Sigmoid colon (tissue), 7 donors: Measurements from ENCODE around the gene MT1X. TPM values are rescaled to one million over a fixed set of nuclear protein-coding genes. Genes with fewer than 3 reads are reported as not detected.

Experiments
- DNase-seq: peaks from one replicate; pipeline ENCODE4 v3.0.0-alpha.2; 2019
- H3K27ac ChIP-seq, 4 donors: fragments of 200-600 bp; sonication (generic); one replicate each; pipeline ENCODE4 v1.5.1; 2016 to 2019; ENCODE audit warnings: mild to moderate bottlenecking in 1 of 4
- H3K27me3 ChIP-seq, 3 donors: fragments of 200-600 bp; sonication (generic); one replicate each; pipeline ENCODE4 v1.5.1; 2019; ENCODE audit warnings: mild to moderate bottlenecking in 1 of 3
- H3K36me3 ChIP-seq, 4 donors: fragments of 200-600 bp; sonication (generic); one replicate each; pipeline ENCODE4 v1.5.1; 2016 to 2019
- H3K4me1 ChIP-seq, 4 donors: fragments of 200-600 bp; sonication (generic); one replicate each; pipeline ENCODE4 v1.5.1; 2017 to 2019
- H3K4me3 ChIP-seq, 4 donors: fragments of 200-600 bp; sonication (generic); one replicate each; pipeline ENCODE4 v1.5.1; 2017 to 2019; ENCODE audit warnings: mild to moderate bottlenecking in 2 of 4, moderate library complexity in 1 of 4
- H3K9me3 ChIP-seq, 4 donors: fragments of 200-600 bp in 3 of 4; sonication (generic) in 3 of 4; one replicate each; pipeline versions ENCODE4 v1.5.1 to v1.6.1; 2013 to 2019
- CTCF ChIP-seq, 4 experiments: fragments of 450-650 bp in 3 of 4; fragments of 200-600 bp in 1 of 4; IDR thresholded peaks; one replicate each; pipeline ENCODE4 v1.5.1; 2016 to 2019; ENCODE audit warnings: antibody characterized with exemption in 4 of 4, mild to moderate bottlenecking in 3 of 4, moderate library complexity in 2 of 4
- EP300 ChIP-seq, 4 donors: sonication (generic); formaldehyde crosslinking; IDR thresholded peaks; one replicate each; pipeline ENCODE4 v1.6.1; 2017; ENCODE audit warnings: antibody characterized with exemption in 4 of 4
- POLR2A ChIP-seq, 2 donors: fragments of 450-650 bp; IDR thresholded peaks; one replicate each; pipeline ENCODE4 v1.6.1; 2016; ENCODE audit warnings: antibody characterized with exemption in 2 of 2, mild to moderate bottlenecking in 2 of 2, moderate library complexity in 2 of 2
- POLR2AphosphoS5 ChIP-seq, 4 donors: sonication (generic); formaldehyde crosslinking; IDR thresholded peaks; one replicate each; pipeline ENCODE4 v1.6.1; 2017; ENCODE audit warnings: antibody characterized with exemption in 4 of 4
- WGBS, 2 donors: extraction: QIAGEN DNeasy Blood & Tissue Kit; methylation state at CpG; one replicate each; pipeline ENCODE4 v1.1.7; 2013; 5-methylcytosine and 5-hydroxymethylcytosine counted together
- intact Hi-C: fragments of 100-400 bp; cut with DNase I; formaldehyde crosslinking; loops from one replicate; pipeline ENCODE4 v1.15.1; 2023
- polyA plus RNA-seq, 3 donors: library from polyadenylated mRNA; stranded (reverse); fragments of 200-250 nt; gene quantifications; one replicate each; pipeline ENCODE4 v1.2.3, GENCODE V29; 2013
- total RNA-seq, 4 donors: library from RNA; depleted of rRNA; stranded (reverse); fragments of >200 nt; gene quantifications; one replicate each; pipeline ENCODE4 v1.1.0, GENCODE V29; 2016
- donor health status: healthy with polysubstance abuse.
- donor health status: Bipolar disorder and iron deficiency.
- donor health status: healthy.

MT1X gene
- total and polyA plus RNA-seq, 7 donors: 90.3 to 1,592 (median 414) TPM

GRCh38 chr16:56649820-56650219, 32.5 kb upstream of the MT1X start:
- Histone ChIP-seq H3K4me3 (no peak overlapping the region), H3K36me3 (no peaks in the 10 kb centered on the region), H3K9me3 (no peaks in the 10 kb centered on the region), H3K4me1 (no peaks in the 10 kb centered on the region), H3K27me3 (peaks cover 0 to 55% (median 23%) of the 10 kb centered on the region in 3 donors), H3K27ac (no peak overlapping the region)
- DNase-seq: no peak
- intact Hi-C loops: no loop called here
- WGBS, 2 donors: 39 to 71% methylated on average over 3 of the region's 3 CpGs
- TF ChIP-seq POLR2AphosphoS5 (IDR thresholded peaks at IDR 0.05) (no peak), POLR2A (IDR thresholded peaks at IDR 0.05) (no peak), CTCF (IDR thresholded peaks at IDR 0.05) (no peak), EP300 (IDR thresholded peaks at IDR 0.05) (no peak)

- no peaks in the 10 kb centered on the region for H3K9me3 ChIP-seq
- H3K27ac ChIP-seq: no peak within 1 kb of the TSS
- no peaks in the 10 kb centered on the region for H3K36me3 ChIP-seq
- no peaks in the 10 kb centered on the region for H3K4me1 ChIP-seq
- intact Hi-C loops: no loop called here
- no peak within 1 kb of the TSS for H3K4me3 ChIP-seq
- WGBS, 2 donors: 77 to 80% methylated on average over 7 of the region's 7 CpGs
- H3K27me3 ChIP-seq: peaks cover 0 to 40% (median 23%) of the 10 kb centered on the region in 3 donors
- TF ChIP-seq EP300 (IDR thresholded peaks at IDR 0.05) (no peak), POLR2A (IDR thresholded peaks at IDR 0.05) (no peak), POLR2AphosphoS5 (IDR thresholded peaks at IDR 0.05) (no peak), CTCF (IDR thresholded peaks at IDR 0.05) (no peak)
- no peak for DNase-seq
Observed at GRCh38 chr16:56651586-56651985, 30.7 kb upstream of the MT1X start, which contains the start of gene MT1B. Gene MT1B (plus strand): TSS chr16:56651886. CDS start chr16:56651954, 68 bp downstream.

- H3K27me3 ChIP-seq: peaks cover 0 to 38% (median 15%) of the 10 kb centered on the region in 3 donors
- no peaks in the 10 kb centered on the region for H3K36me3 ChIP-seq
- H3K9me3 ChIP-seq: no peaks in the 10 kb centered on the region
- no peak overlapping the region for H3K4me3 ChIP-seq
- no peak for DNase-seq
- TF ChIP-seq POLR2A (IDR thresholded peaks at IDR 0.05): no peak
- no peak for TF ChIP-seq CTCF (IDR thresholded peaks at IDR 0.05)
- no peak for TF ChIP-seq EP300 (IDR thresholded peaks at IDR 0.05)
- TF ChIP-seq POLR2AphosphoS5 (IDR thresholded peaks at IDR 0.05): no peak
- peaks cover 0 to 5% (median 3%) of the 10 kb centered on the region in 4 donors for H3K4me1 ChIP-seq
- WGBS, 2 donors: 52 to 64% methylated on average over 1 of the region's 1 CpG
- H3K27ac ChIP-seq: no peak overlapping the region
- intact Hi-C loops: no loop called here
Observed at GRCh38 chr16:56652600-56652999, 29.7 kb upstream of the MT1X start.

GRCh38 chr16:56653218-56653617, 29.1 kb upstream of the MT1X start:
- no peak overlapping the region for H3K4me3 ChIP-seq
- H3K27me3 ChIP-seq: peaks cover 0 to 38% (median 9%) of the 10 kb centered on the region in 3 donors
- WGBS, 2 donors: 89 to 90% methylated on average over 7 of the region's 7 CpGs
- H3K9me3 ChIP-seq: no peaks in the 10 kb centered on the region
- no peak for TF ChIP-seq POLR2A (IDR thresholded peaks at IDR 0.05)
- TF ChIP-seq CTCF (IDR thresholded peaks at IDR 0.05): no peak
- no peak for TF ChIP-seq EP300 (IDR thresholded peaks at IDR 0.05)
- TF ChIP-seq POLR2AphosphoS5 (IDR thresholded peaks at IDR 0.05): no peak
- no peaks in the 10 kb centered on the region for H3K36me3 ChIP-seq
- peaks cover 0 to 11% (median 8%) of the 10 kb centered on the region in 4 donors for H3K4me1 ChIP-seq
- no peak for DNase-seq
- H3K27ac ChIP-seq: no peak overlapping the region
- intact Hi-C loops: no loop called here
